ENCODE results near the gene SH3GLB1. TPM values are rescaled to one million over a fixed set of nuclear protein-coding genes. Genes with fewer than 3 reads are reported as not detected.

Gene SH3GLB1
- total RNA-seq, 2 donors from 2014 or later = 51.5 to 66.1 TPM

DNA sequence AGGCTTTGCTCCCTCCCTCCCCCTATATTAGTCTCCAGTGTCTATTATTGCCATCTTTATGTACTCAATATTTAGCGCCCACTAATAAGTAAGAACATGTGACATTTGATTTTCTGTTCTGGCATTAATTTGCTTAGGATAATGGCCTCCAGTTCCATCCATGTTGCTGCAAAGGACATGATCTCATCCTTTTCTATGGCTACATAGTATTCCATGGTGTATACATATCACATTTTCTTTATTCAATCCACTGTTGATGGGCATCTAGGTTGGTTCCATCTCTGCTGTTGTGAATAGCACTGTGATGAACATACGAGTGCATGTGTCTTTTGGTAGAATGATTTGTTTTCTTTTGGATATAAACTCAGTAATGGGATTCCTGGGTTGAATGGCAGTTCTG lies 61.3 kb downstream of the SH3GLB1 start:
- Histone ChIP-seq H3K27ac (peak overlapping the region in 1 of 2 donors; percentile 19), H3K4me3 (no peak overlapping the region), H3K9me3 (peaks cover 0 to 7% of the 10 kb centered on the region in 2 donors), H3K27me3 (no peaks in the 10 kb centered on the region), H3K4me1 (no peaks in the 10 kb centered on the region), H3K36me3 (no peaks in the 10 kb centered on the region)
- DNase-seq (ENCODE audit: low spot score) = no peak
- TF ChIP-seq, protein P1, sequence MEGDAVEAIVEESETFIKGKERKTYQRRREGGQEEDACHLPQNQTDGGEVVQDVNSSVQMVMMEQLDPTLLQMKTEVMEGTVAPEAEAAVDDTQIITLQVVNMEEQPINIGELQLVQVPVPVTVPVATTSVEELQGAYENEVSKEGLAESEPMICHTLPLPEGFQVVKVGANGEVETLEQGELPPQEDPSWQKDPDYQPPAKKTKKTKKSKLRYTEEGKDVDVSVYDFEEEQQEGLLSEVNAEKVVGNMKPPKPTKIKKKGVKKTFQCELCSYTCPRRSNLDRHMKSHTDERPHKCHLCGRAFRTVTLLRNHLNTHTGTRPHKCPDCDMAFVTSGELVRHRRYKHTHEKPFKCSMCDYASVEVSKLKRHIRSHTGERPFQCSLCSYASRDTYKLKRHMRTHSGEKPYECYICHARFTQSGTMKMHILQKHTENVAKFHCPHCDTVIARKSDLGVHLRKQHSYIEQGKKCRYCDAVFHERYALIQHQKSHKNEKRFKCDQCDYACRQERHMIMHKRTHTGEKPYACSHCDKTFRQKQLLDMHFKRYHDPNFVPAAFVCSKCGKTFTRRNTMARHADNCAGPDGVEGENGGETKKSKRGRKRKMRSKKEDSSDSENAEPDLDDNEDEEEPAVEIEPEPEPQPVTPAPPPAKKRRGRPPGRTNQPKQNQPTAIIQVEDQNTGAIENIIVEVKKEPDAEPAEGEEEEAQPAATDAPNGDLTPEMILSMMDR (IDR thresholded peaks at IDR 0.05) = no peak

DNA sequence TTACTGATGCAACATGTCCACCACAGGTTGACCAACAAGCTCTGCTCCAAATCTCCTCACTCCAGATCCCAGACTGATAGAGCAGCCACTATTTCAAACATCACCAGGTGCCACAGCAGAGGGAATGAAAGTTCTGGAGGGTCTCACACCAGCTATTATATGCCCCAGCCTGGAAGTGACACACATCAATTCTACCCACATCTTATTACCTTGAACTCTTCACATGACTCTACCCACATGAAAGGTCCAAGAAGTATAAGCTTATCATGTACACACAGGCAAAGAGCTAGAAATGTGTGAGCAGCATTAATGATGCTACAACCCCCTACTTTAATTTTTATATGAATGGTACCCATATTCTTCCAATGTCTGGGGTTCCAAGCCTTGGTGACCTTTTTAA lies 64.2 kb downstream of the SH3GLB1 start:
- no peak overlapping the region for H3K4me3 ChIP-seq
- no peaks in the 10 kb centered on the region for H3K36me3 ChIP-seq
- TF ChIP-seq, protein P1 (IDR thresholded peaks at IDR 0.05) = no peak
- H3K27ac ChIP-seq = no peak overlapping the region
- peaks cover 0 to 7% of the 10 kb centered on the region in 2 donors for H3K9me3 ChIP-seq
- no peaks in the 10 kb centered on the region for H3K27me3 ChIP-seq
- peaks cover 0 to 3% of the 10 kb centered on the region in 2 donors for H3K4me1 ChIP-seq
- DNase-seq (ENCODE audit: low spot score) = no peak

DNA sequence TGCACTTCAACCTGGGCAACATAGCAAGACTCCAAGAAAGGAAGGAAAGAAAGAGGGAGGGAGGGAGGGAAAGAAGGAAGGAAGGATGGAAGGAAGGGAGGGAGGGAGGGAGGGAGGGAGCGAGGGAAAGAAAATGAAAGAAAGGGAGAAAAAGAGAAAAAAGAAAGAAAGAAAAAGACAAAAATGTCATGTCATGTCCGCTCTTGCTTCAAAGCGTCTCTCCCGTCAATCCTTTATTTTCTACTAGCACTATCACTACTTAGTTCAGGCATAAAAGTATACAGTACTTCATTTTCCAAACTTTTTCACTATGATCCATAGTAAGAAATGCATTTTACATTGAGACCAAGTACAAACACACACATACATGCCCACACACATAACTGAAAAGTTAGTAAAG lies 64.7 kb downstream of the SH3GLB1 start:
- no peak overlapping the region for H3K4me3 ChIP-seq
- H3K27me3 ChIP-seq = no peaks in the 10 kb centered on the region
- H3K27ac ChIP-seq = no peak overlapping the region
- H3K9me3 ChIP-seq = peaks cover 0 to 7% of the 10 kb centered on the region in 2 donors
- TF ChIP-seq, protein P1 (IDR thresholded peaks at IDR 0.05) = no peak
- no peak for DNase-seq (ENCODE audit: low spot score)
- peaks cover 0 to 9% of the 10 kb centered on the region in 2 donors for H3K4me1 ChIP-seq
- H3K36me3 ChIP-seq = no peaks in the 10 kb centered on the region

DNA sequence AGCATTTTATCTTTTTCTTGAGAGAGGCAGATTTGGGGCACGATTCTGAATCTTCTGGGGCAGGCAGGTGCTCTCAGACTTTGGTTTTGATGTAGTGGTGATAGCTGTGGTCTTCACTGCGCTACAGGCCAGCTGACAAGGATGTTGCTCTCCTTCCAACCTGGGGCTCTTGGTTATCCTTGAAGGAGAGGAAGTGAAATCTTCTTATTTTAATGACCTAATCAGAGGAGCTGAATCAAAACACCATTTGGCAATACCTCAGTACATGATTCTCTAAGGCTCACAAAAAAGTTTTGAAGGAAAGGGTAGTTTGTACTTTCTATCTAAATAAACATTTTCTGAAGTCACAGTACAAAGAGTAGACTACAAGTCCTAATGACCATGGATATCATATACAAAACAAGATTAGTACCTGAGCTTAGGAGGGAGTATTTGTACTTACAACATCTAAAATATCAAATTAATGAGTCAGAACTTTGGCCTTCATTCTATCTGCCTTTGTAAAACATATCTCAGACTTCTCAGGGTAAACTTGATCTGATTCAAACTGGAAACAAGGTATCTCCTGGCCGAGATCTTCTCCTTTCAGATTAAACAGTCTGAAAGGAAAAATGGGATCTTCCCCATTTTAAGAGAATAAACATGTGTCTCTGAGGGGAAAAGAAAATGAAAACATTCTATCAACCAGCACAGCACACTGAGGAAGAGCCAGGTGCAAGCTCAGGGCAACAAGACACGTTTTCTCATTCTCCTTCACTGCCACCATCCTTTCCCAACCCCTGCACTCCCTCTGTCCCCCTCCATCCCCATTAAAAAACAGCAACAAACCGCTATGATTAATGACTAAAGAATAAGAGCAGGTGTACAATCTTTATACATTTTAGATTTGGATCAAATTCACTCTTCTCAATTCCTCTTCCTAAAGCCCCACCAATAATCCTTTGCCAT lies 69.2 kb downstream of the SH3GLB1 start:
- H3K27ac ChIP-seq = peak overlapping the region; percentile 47 to 83
- no peaks in the 10 kb centered on the region for H3K36me3 ChIP-seq
- H3K4me3 ChIP-seq = no peak overlapping the region
- no peaks in the 10 kb centered on the region for H3K9me3 ChIP-seq
- H3K4me1 ChIP-seq = peaks cover 0 to 28% of the 10 kb centered on the region in 2 donors
- no peaks in the 10 kb centered on the region for H3K27me3 ChIP-seq
- TF ChIP-seq, protein P1 (IDR thresholded peaks at IDR 0.05) = no peak
- DNase-seq (ENCODE audit: low spot score) = no peak

DNA sequence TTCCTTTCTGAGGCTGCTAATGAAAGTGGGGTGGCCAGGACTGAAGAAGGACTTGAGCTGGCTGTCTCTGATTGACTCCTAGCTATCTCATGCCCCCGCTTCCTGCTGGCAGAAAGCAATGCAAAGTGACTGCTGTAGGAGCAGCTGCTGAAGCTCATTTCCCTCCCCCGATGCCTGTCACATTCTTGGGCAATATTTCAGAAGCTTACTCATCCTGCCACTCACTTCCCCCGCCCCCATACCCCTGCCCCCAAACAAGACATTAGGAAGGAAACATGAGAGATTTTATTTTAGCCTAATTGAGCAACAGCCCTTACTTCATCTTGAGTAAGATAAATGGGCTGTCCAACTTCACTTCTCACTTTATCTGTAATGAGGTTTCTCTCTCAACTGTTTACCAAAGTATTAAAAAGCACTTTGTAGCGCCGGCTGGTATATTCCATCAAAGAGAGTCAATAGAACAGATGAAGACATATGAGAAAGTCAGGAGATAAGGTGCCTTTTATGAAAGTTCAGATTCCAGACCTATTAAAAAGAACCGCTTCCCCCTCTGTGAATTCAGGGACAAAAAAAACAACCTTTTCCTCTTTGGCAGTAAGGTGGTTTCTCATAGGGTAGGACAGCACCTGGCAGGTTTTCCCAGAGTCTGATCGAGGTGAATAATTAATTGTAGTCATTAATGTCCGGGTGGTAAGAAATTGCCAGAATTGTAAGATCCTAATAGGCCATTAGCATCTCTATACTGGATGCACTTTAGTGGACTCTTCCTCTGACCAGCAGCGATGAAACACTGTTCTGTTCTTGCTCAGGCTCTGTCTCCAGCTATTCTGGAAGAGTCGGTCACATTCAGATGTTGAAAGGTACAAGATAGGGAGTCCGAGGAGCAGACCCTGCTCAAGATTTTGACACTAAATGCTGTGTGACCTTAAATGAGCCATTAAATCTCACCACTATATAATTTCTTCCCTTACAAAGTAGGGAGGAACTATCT lies 70.2 kb downstream of the SH3GLB1 start:
- Histone ChIP-seq H3K27me3 (no peaks in the 10 kb centered on the region), H3K36me3 (no peaks in the 10 kb centered on the region), H3K27ac (peak overlapping the region; percentile 47 to 83), H3K4me1 (peaks cover 0 to 28% of the 10 kb centered on the region in 2 donors), H3K9me3 (no peaks in the 10 kb centered on the region), H3K4me3 (no peak overlapping the region)
- TF ChIP-seq, protein P1 (IDR thresholded peaks at IDR 0.05) = no peak
- DNase-seq (ENCODE audit: low spot score) = peak; percentile 84
